Erythroblast (primary cell): ENCODE data around the gene CEP192.

Source experiments
- GATA1 ChIP-seq: IDR thresholded peaks from 2 replicates; pipeline ENCODE4 v1.6.1; 2011; ENCODE audit warnings: low read depth, mild to moderate bottlenecking, control low read depth, low read length, moderate library complexity
- POLR2A ChIP-seq: IDR thresholded peaks from 2 replicates; pipeline ENCODE4 v1.6.1; 2011; ENCODE audit warnings: mild to moderate bottlenecking, low read length

- TF ChIP-seq POLR2A (no peak), GATA1 (no peak)
These were observed 31.5 kb downstream of the CEP192 start for GRCh38 chr18:13022644-13023043.
